Karpas-422 (cell line): ENCODE measurements around the gene DNAH2. TPM values are rescaled to one million over a fixed set of nuclear protein-coding genes. Genes with fewer than 3 reads are reported as not detected.

Experiments
- DNase-seq: peaks from one replicate; pipeline ENCODE4 v3.0.0-alpha.2; 2015
- H2AFZ ChIP-seq: fragments of 200-600 bp; sonication (generic); 2 replicates; pipeline ENCODE4 v1.6.1; 2014; ENCODE audit warnings: antibody characterized with exemption, low read length, mixed read lengths
- H3K27ac ChIP-seq: fragments of 200-600 bp; sonication (generic); 2 replicates; pipeline ENCODE4 v1.5.1; 2014; ENCODE audit warnings: mild to moderate bottlenecking, low read length, moderate library complexity
- H3K27me3 ChIP-seq: fragments of 200-600 bp; sonication (generic); 2 replicates; pipeline ENCODE4 v1.6.1; 2014; ENCODE audit warnings: low read length, mixed read lengths
- H3K36me3 ChIP-seq: fragments of 200-600 bp; sonication (generic); 2 replicates; pipeline ENCODE4 v1.6.1; 2014; ENCODE audit warnings: low read length, mixed read lengths; ENCODE audit not compliant: insufficient read depth
- H3K4me1 ChIP-seq: fragments of 200-600 bp; sonication (generic); 2 replicates; pipeline ENCODE4 v1.6.1; 2014; ENCODE audit warnings: mild to moderate bottlenecking, low read length, mixed read lengths
- H3K4me2 ChIP-seq: fragments of 200-600 bp; sonication (generic); 2 replicates; pipeline ENCODE4 v1.6.1; 2014; ENCODE audit warnings: low read length, low read depth, mild to moderate bottlenecking; ENCODE audit not compliant: poor library complexity, severe bottlenecking
- H3K4me3 ChIP-seq: fragments of 200-600 bp; sonication (generic); 2 replicates; pipeline ENCODE4 v1.5.1; 2014; ENCODE audit warnings: mild to moderate bottlenecking, antibody characterized with exemption, low read length, mixed read lengths
- H3K79me2 ChIP-seq: fragments of 200-600 bp; sonication (generic); 2 replicates; pipeline ENCODE4 v1.6.1; 2014; ENCODE audit warnings: mild to moderate bottlenecking, low read length, mixed read lengths
- H3K9ac ChIP-seq: fragments of 200-600 bp; sonication (generic); 2 replicates; pipeline ENCODE4 v1.6.0; 2014; ENCODE audit warnings: low read length
- H3K9me2 ChIP-seq: fragments of 200-600 bp; sonication (generic), shearing (Covaris generic); replicated peaks from 2 replicates; pipeline ENCODE4 v1.6.0; 2014; ENCODE audit warnings: mild to moderate bottlenecking, low read length, moderate library complexity; ENCODE audit not compliant: insufficient read depth
- H3K9me3 ChIP-seq: fragments of 300-700, 200-600 bp; sonication (generic); 2 replicates; pipeline ENCODE4 v1.6.1; 2014; ENCODE audit warnings: low read length, mixed read lengths
- H4K20me1 ChIP-seq: fragments of 200-600 bp; sonication (generic); 2 replicates; pipeline ENCODE4 v1.6.1; 2014; ENCODE audit warnings: mild to moderate bottlenecking, antibody characterized with exemption, low read length, low read depth; ENCODE audit not compliant: insufficient read depth
- total RNA-seq: library from RNA; depleted of rRNA; stranded (reverse); fragments of >200 nt; shearing (Covaris generic); gene quantifications from 2 replicates; pipeline ENCODE4 v1.2.3, GENCODE V29; 2014; ENCODE audit warnings: low replicate concordance

The DNAH2 gene
- total RNA-seq, 1 experiment from 2014 or later: not detected

DNA sequence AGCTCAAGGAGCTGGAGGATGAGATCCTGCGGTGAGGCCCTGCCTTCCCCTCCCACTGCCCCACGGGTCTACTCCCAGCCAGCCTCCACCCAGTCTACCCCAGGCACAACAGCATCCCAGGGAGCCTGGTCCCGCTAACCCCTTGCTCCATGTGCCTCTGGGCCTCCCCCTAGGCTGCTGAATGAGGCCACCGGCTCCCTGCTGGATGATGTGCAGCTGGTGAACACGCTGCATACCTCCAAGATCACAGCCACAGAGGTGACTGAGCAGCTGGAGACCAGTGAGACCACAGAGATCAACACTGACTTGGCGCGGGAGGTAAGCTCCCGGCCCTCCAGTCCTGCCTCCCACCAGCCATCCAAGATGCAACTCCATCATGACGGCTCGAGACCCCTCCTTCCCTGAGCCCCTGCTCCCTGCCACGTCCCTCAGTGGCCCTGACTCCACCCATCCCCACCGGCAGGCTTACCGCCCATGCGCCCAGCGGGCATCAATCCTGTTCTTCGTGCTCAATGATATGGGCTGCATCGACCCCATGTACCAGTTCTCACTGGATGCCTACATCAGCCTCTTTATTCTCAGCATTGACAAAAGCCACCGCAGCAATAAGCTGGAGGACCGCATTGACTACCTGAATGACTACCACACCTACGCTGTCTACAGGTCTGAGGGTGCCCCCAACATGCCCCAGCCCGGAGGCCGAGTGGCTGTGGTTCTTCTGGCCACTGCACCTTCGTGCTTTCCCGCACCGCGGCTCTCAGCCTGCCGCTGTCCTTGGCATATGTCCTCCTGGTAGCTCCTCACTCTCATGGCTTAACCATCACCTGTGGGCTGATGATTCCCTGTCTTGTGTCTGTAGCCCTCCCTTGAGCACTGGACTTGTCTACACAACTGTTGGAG lies 101.5 kb downstream of the DNAH2 start:
- no peaks in the 10 kb centered on the region for H3K9me2 ChIP-seq

DNA sequence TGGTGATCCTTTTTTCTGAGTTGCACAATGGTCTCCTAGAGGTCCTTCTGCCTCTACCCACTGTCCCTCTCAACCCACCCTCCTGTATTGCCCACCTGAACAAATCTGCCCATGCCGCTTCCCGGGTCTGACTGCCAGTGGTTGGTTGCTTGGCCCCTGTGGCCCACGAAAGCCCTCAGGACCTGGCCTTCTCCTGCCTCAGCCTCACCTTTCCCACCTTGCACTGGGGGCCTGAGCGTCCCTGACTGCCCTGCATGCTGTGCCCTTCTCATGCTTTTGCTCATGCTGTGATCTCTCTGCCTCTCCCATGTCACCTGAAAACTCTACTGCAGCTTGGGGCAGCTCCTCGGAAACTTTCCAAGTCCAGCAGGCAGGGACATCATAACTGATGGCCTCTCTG lies 102.7 kb downstream of the DNAH2 start:
- Histone ChIP-seq H3K9ac (no peak overlapping the region), H3K9me3 (no peaks in the 10 kb centered on the region), H3K36me3 (no peaks in the 10 kb centered on the region), H3K9me2 (no peaks in the 10 kb centered on the region), H3K79me2 (no peaks in the 10 kb centered on the region), H3K27ac (no peak overlapping the region), H4K20me1 (no peaks in the 10 kb centered on the region), H3K4me1 (peaks cover 8% of the 10 kb centered on the region), H2AFZ (no peak overlapping the region), H3K4me2 (no peak overlapping the region), H3K27me3 (no peaks in the 10 kb centered on the region), H3K4me3 (no peak overlapping the region)
- no peak for DNase-seq

More for the DNA sequence above, 101.5 kb downstream of the DNAH2 start:
- Histone ChIP-seq H3K9me3 (no peaks in the 10 kb centered on the region), H3K36me3 (no peaks in the 10 kb centered on the region), H3K79me2 (no peaks in the 10 kb centered on the region), H3K4me2 (no peak overlapping the region), H3K9ac (no peak overlapping the region), H4K20me1 (no peaks in the 10 kb centered on the region), H3K4me3 (no peak overlapping the region), H2AFZ (no peak overlapping the region), H3K27ac (no peak overlapping the region), H3K27me3 (no peaks in the 10 kb centered on the region), H3K4me1 (no peaks in the 10 kb centered on the region)
- no peak for DNase-seq

DNA sequence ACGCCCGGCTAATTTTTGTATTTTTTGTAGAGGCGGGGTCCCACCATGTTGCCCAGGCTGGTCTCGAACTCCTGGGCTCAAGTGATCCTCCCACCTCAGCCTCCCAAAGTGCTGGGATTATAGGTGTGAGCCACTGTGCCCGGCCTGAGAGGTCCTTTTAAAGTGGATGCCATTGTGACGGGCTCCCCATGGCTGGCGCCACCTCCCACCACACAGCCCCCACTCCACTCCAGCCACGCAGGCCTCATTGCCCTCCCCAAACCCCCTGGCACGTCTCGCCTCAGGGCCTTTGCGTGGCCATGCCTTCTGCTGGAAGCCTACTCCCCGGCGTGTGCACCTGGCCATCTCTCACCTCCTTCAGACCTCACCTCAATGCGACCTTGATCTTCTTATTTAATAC lies 104.6 kb downstream of the DNAH2 start:
- H4K20me1 ChIP-seq: no peaks in the 10 kb centered on the region
- no peak overlapping the region for H3K4me3 ChIP-seq
- no peaks in the 10 kb centered on the region for H3K79me2 ChIP-seq
- no peaks in the 10 kb centered on the region for H3K27me3 ChIP-seq
- no peak overlapping the region for H3K4me2 ChIP-seq
- no peak overlapping the region for H3K9ac ChIP-seq
- no peaks in the 10 kb centered on the region for H3K9me3 ChIP-seq
- H3K9me2 ChIP-seq: no peaks in the 10 kb centered on the region
- no peak for DNase-seq
- no peaks in the 10 kb centered on the region for H3K36me3 ChIP-seq
- no peak overlapping the region for H3K27ac ChIP-seq
- H2AFZ ChIP-seq: no peak overlapping the region
- H3K4me1 ChIP-seq: peaks cover 10% of the 10 kb centered on the region

DNA sequence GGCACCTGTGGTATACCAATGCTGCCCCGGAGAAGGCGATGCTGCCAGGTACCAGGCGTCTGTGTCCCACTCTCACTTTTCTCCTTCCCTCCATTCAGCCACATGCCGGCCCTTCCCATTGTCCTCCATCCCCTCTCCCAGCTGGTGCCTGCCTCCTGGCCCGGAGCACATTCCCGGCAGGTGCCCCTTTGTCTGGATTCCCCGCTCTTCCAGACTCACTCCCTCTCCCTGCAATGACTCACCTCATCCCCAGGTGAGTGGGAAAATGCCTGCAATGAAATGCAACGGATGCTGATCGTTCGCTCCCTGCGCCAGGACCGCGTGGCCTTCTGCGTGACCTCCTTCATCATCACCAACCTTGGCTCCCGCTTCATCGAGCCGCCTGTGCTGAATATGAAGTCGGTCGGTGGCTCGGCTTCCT lies 106.0 kb downstream of the DNAH2 start:
- no peaks in the 10 kb centered on the region for H3K9me2 ChIP-seq
- H3K4me3 ChIP-seq: no peak overlapping the region
- peaks cover 10% of the 10 kb centered on the region for H3K4me1 ChIP-seq
- no peaks in the 10 kb centered on the region for H3K9me3 ChIP-seq
- H4K20me1 ChIP-seq: no peaks in the 10 kb centered on the region
- H3K36me3 ChIP-seq: no peaks in the 10 kb centered on the region
- H3K27ac ChIP-seq: no peak overlapping the region
- no peaks in the 10 kb centered on the region for H3K27me3 ChIP-seq
- no peaks in the 10 kb centered on the region for H3K79me2 ChIP-seq
- DNase-seq: no peak
- H3K4me2 ChIP-seq: no peak overlapping the region
- no peak overlapping the region for H2AFZ ChIP-seq
- H3K9ac ChIP-seq: no peak overlapping the region

DNA sequence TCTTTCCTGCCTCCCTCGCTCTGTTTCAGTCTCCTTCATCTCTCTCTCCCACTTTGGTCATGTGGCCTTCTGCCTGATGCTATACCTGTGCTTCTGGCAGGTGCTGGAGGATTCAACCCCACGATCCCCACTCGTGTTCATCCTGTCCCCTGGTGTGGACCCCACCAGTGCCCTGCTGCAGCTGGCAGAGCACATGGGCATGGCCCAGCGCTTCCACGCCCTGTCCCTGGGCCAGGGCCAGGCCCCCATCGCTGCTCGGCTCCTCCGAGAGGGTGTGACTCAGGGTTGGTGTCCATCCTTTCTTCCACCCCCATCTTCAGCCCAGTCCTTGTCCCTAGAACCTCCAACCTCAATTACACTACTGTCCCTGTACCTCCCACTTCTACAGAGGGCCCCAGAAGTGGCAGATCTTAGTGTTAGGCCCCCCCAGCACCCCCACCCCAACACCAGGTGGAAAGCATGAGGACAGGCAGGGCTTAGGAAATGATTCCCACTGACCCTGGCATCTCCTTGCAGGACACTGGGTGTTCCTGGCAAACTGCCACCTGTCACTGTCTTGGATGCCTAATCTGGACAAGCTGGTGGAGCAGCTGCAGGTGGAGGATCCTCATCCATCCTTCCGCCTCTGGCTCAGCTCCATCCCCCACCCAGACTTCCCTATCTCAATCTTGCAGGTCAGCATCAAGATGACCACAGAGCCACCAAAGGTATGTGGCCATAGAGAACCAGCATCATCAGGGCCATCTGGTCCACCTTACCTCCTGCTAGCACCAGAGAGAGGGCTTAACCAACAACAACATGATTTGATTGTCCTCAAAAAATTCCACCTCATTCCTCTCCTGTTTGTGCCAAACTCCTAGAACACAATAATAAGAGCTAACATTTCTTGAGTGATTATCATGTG lies 106.7 kb downstream of the DNAH2 start:
- no peaks in the 10 kb centered on the region for H3K79me2 ChIP-seq
- no peaks in the 10 kb centered on the region for H4K20me1 ChIP-seq
- H3K4me1 ChIP-seq: peaks cover 10% of the 10 kb centered on the region
- H3K27me3 ChIP-seq: no peaks in the 10 kb centered on the region
- no peak overlapping the region for H3K4me2 ChIP-seq
- no peaks in the 10 kb centered on the region for H3K36me3 ChIP-seq
- H3K9ac ChIP-seq: no peak overlapping the region
- H3K4me3 ChIP-seq: no peak overlapping the region
- no peaks in the 10 kb centered on the region for H3K9me2 ChIP-seq
- no peak overlapping the region for H2AFZ ChIP-seq
- H3K27ac ChIP-seq: no peak overlapping the region
- no peak for DNase-seq
- no peaks in the 10 kb centered on the region for H3K9me3 ChIP-seq

DNA sequence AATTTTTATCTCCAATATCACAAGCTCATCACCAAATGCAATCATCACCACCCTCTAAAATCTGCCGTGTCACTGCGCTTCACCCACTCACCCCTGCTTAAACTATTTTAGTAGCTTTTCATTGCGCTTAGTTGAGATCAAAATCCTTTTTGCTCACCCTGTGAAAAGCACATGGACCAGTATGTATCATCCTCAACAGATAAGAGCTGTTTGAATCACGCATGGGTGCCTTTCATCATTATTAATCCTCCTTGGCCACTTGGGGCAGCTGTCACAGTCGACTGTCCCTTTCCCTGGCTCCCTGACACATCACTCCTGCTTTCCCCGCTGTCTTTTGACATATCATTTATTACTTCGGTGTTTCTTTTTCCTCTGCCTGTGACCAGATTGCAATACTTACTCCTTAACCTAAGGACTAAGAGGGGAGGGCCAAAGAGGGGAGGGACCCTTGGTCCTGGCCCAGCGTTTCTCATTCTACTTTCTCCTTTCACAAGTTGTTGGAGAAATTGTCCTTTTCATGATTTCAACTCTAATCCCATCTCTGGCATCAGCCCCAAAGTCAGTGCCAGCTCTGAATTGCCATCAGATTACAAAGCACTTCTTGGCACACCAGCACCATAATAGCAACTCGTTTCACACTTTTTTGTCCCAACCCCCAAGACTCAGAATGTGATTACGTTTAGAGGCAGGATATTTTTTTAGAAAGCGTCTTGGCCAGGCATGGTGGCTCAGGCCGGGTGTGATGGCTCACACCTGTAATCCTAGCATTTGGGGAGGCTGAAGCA lies 107.9 kb downstream of the DNAH2 start:
- peaks cover 10% of the 10 kb centered on the region for H3K4me1 ChIP-seq
- H3K4me3 ChIP-seq: no peak overlapping the region
- H3K79me2 ChIP-seq: no peaks in the 10 kb centered on the region
- H4K20me1 ChIP-seq: no peaks in the 10 kb centered on the region
- no peak overlapping the region for H3K4me2 ChIP-seq
- no peaks in the 10 kb centered on the region for H3K36me3 ChIP-seq
- no peaks in the 10 kb centered on the region for H3K9me3 ChIP-seq
- H2AFZ ChIP-seq: no peak overlapping the region
- no peak overlapping the region for H3K9ac ChIP-seq
- H3K27me3 ChIP-seq: no peaks in the 10 kb centered on the region
- H3K9me2 ChIP-seq: no peaks in the 10 kb centered on the region
- no peak overlapping the region for H3K27ac ChIP-seq
- peak; percentile 43 for DNase-seq

DNA sequence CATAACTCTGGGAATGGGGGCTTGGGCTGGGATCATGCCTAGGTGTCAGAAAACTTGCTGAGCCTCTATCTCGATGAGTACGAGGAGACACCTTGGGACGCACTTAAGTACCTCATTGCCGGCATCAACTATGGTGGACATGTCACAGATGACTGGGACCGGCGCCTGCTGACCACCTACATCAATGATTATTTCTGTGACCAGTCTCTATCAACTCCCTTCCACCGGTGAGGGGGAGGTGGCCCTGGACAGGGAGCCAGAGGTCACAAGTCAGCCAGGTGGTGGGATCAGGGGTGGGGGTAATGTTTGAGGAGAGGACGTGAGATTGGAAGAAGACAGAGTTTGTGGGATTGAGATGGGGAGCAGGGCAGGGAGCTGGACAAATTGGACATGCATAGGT lies 113.1 kb downstream of the DNAH2 start:
- Histone ChIP-seq H3K36me3 (no peaks in the 10 kb centered on the region), H3K4me1 (peaks cover 9% of the 10 kb centered on the region), H3K27ac (no peak overlapping the region), H3K79me2 (no peaks in the 10 kb centered on the region), H3K4me2 (no peak overlapping the region), H3K9ac (no peak overlapping the region), H2AFZ (no peak overlapping the region), H3K27me3 (no peaks in the 10 kb centered on the region), H4K20me1 (no peaks in the 10 kb centered on the region), H3K9me2 (no peaks in the 10 kb centered on the region), H3K4me3 (no peak overlapping the region), H3K9me3 (no peaks in the 10 kb centered on the region)
- no peak for DNase-seq
